Anterior cingulate cortex (tissue), 58 donors: ENCODE results near the gene TOMM20.
"Not testable (repeated sequence)": the region's sequence is repeated elsewhere in the genome, so short reads cannot be mapped to it uniquely, and the experiment has no call there.

Experiments used
- DNase-seq, 58 donors: peaks; one replicate each; lab custom pipeline; 2025; lab: John Stamatoyannopoulos, UW

Gene TOMM20

GRCh38 chr1:235105051-235106043 lies 23.3 kb downstream of the TOMM20 start:
- no peak for DNase-seq

DNA sequence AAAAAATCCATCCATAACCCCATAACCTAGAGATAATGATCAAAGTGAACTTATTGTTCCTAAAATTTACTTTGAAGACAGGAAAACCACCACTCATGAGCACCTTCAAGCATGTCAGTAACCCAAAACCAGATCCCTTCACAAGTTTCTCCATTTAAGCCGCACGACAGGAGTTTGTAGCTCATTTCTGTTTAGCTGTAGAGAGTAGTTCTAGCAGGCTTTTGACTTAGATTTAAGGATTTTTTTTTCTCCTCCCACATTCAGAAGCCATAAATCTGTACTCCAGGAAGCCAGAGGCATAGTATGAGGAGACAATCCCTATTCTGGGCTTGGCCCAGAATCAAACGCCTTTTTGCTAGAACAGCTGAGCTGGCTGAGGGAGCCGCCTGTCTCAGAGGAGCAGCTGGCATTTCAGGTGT lies 25.6 kb downstream of the TOMM20 start:
- peak in 20 of 58 donors; percentile 7 to 62 (median 18) for DNase-seq

DNA sequence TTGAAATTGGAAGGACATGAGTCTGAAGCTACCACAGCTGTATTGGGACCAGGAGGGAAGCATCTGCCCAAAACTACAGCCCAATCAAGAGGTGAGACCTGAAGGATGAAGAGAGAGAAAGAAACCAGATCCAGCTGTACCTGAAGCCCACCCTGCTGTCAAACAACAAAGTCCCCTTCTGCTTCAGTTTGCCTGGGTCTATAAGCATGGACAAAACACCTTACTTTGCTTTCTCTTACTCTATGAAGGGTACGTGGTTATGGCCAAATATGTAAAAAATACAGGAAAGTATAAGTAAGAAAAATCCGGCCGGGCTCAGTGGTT lies 26.4 kb downstream of the TOMM20 start:
- DNase-seq: no peak

DNA sequence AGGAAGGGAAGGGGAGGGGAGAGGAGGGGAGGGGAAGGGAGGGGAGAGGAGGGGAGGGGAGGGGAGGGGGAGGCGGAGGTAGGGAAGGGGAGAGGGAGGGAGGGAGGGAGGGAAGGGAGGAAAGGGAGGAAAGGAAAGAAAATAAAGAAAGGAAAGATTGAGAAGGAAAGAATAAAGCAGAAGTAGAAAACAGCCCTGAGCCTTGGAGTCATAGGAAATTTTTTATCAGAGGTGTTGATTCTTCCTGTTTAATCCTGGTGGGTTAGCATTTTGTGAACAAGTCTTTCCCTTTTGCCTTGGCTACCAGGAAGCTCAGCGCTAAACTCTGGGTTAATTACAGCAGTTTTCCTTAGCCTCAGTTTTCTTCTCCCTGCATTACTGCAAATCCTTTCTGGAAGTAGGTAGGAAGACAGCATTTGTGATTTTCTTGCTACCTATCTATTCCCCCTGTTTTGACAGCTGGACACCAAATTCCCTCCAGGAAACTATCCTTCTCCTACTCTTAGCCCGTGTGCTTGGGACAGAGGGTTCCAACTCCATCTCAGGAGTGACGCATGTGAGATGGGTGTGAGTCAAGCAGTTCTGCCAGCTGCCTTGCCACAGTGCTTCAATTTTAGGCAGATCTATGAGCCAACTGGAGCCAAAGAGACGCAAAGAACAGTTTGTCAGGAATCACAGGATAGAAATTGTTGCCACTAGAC lies 26.9 kb downstream of the TOMM20 start:
- peak in 5 of 58 donors; percentile 6 to 53 (median 29) for DNase-seq

- no peak for DNase-seq
Measured at GRCh38 chr1:235100194-235100772, 28.4 kb downstream of the TOMM20 start.

GRCh38 chr1:235098991-235099390 lies 29.6 kb downstream of the TOMM20 start:
- no peak for DNase-seq

DNA sequence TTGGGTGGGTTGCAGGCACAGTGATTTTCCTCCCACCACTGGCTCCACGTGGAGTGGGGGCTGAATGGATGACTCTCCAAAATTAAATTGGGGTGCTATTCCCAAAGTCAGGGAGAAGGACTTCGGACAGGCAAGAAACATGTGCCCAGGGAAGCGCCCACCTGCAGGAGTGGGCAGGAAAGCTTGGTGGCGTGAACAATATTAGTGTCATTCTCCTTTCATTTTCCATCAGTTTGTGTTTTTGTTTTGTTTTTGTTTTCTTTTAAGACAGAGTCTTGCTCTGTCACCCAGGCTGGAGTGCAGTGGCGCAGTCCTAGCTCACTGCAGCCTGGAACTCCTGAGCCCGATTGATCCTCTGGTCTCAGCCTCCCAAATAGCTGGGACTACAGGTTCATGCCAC lies 30.1 kb downstream of the TOMM20 start:
- no peak for DNase-seq

DNA sequence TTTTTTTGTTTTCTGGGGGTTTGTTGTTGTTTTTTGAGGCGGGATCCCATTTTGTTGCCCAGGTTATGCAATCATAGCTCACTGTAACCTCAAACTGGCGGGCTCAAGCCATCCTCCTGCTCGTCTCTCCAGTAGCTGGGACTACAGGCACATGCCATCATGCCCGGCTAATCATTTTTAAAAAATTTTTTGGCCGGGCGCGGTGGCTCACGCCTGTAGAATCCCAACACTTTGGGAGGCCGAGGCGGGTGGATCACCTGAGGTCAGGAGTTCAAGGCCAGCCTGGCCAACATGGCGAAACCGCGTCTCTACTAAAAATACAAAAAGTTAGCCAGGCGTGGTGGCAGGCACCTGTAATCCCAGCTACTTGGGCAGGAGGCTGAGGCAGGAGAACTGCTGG lies 31.1 kb downstream of the TOMM20 start:
- DNase-seq: not testable (repeated sequence)

- no peak for DNase-seq
Measured at GRCh38 chr1:235095938-235096562, 32.6 kb downstream of the TOMM20 start.

DNA sequence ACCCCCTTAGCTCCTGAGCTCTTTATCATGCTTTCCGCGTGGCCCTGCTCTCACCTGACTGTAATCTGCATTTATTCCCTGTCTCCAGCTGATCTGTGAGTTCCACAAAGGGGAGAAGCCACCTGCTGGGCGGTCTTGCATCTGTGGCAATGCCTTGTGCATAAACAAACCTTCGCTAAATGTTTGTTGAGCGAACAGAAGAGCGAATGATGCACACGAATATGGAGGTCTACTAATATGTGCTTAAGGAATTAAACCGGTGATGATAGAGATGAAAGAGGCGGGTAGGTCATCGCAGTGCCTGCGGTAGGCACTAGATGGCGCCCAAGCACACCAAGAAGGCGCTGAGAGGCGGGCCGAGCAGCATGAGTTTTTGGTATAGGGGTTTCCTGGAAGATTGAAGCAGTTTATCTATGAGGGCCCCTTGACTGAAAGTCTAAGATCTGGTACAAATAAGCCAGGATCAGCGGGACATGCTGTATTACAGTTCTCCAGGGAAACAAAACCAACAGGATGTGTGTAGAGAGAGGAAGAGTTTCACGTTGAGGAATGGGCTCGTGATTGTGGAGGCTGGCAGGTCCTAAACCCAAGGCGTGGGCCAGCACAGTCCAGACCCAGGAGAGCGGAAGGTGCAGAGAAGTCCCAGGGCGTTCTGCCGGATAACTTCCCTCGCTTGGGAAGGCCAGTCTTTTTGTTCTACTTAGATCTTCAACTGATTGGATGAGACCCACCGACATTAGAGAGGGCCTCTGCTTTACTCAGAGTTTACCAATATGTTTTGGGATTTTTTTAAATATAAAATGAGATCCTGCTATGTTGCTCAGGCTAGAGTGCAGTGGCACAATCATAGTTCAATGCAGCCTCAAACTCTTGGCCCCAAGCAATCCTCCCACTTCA lies 34.7 kb downstream of the TOMM20 start:
- DNase-seq: peak in 53 of 58 donors; percentile 17 to 81 (median 50)

GRCh38 chr1:235093013-235093695 lies 35.5 kb downstream of the TOMM20 start:
- peak in 42 of 58 donors; percentile 13 to 75 (median 36) for DNase-seq

DNA sequence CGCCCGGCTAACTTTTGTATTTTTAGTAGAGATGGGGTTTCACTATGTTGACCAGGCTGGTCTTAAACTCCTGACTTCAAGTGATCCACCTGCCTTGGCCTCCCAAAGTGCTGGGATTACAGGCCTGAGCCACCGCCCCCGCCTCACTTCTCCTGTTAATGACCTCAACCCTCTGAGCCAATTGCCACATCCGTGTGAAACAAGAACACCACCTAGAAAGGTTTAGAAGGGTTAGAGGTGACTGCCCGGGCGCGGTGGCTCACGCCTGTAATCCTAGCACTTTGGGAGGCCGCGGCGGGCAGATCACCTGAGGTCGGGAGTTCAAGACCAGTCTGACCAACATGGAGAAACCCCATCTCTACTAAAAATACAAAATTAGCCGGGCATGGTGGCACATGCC lies 36.2 kb downstream of the TOMM20 start:
- not testable (repeated sequence) for DNase-seq

DNA sequence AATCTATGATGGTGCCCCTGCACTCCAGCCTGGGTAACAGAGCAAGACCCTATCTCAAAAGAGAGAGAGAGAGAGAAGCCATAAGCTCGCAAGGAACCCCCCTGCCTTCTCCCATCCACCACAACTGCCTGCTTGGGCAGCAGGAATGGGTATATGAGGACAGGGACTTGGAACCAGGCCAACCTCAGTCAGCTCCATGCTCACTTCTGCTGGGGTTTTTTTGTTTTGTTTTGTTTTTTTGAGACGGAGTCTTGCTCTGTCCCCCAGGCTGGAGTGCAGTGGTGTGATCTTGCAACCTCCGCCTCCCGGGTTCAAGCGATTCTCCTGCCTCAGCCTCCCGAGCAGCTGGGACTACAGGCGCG lies 36.6 kb downstream of the TOMM20 start:
- not testable (repeated sequence) for DNase-seq

- DNase-seq: not testable (repeated sequence)
Measured at GRCh38 chr1:235091319-235092044, 37.2 kb downstream of the TOMM20 start.

GRCh38 chr1:235090406-235091069 lies 38.1 kb downstream of the TOMM20 start:
- DNase-seq: peak in 2 of 58 donors; percentile 8 to 25

DNA sequence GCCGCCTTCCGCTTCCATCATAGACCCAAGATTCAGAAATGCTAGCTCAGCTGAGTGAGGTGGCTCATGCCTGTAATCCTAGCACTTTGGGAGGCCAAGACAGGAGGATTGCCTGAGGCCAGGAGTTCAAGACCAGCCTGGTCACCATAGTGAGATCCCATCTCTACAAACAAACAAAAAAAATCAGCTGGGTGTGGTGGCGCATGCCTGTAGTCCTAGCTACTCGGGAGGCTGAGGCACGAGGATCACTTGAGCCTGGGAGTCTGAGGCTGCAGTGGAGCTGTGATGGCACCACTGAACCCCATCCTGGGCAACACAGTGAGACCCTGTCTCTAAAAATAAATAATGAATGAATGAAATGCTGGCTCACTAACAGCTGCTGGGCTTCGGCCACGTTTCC lies 39.7 kb downstream of the TOMM20 start:
- no peak for DNase-seq

GRCh38 chr1:235088430-235088829 lies 40.2 kb downstream of the TOMM20 start:
- no peak for DNase-seq

DNA sequence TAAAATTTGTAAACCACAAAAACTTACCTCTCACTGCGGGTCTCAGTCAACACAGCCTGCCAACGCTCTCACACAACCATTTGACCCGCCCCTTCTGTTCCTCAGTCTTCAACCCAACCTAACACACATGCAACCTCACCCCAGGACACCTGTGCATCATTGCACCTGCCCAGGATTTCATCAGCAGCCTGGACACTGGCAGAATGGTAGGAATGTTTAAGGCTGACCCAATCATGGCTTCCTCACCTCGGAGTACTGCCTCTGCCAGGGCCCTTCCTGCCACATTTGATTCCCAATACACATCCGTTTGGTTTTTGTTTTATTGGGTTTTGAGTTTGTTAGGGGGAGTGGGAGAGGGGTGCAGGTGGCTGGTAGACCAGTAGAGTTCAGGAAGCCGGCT lies 40.7 kb downstream of the TOMM20 start:
- DNase-seq: no peak
